ENCODE data around the gene TLK2.

GRCh38 chr17:62648956-62649294 is 170.3 kb downstream of the TLK2 start:
- TF ChIP-seq CTCF (IDR thresholded peaks at IDR 0.05) (no peak), NFIC (IDR thresholded peaks at IDR 0.05; ENCODE audit: borderline replicate concordance) (no peak), POLR2AphosphoS5 (IDR thresholded peaks at IDR 0.05; ENCODE audit: low read depth, low read length) (no peak), RFX5 (IDR thresholded peaks at IDR 0.05; ENCODE audit: low read length) (no peak), YY1 (IDR thresholded peaks at IDR 0.05; ENCODE audit: low read depth) (no peak), EZH2phosphoT487 (IDR thresholded peaks at IDR 0.05; ENCODE audit: borderline replicate concordance, low read depth) (no peak), REST (IDR thresholded peaks at IDR 0.05; ENCODE audit: low read depth, low read length) (no peak), CHD2 (IDR thresholded peaks at IDR 0.05; ENCODE audit: low read length, partially characterized antibody) (no peak), SMC3 (IDR thresholded peaks at IDR 0.05; ENCODE audit: low read depth, low read length) (no peak)

Data from SK-N-SH (cell line).